Measurements from ENCODE around the gene SIRPB2. TPM values are rescaled to one million over a fixed set of nuclear protein-coding genes. Genes with fewer than 3 reads are reported as not detected.

Gene SIRPB2
- total RNA-seq, 1 donor from 2014 or later, result 25.5 TPM

- no peak for DNase-seq (ENCODE audit: low spot score)
Observed at GRCh38 chr20:1443085-1443484, 48.1 kb downstream of the SIRPB2 start.

GRCh38 chr20:1442304-1442703 lies 48.9 kb downstream of the SIRPB2 start:
- no peak for DNase-seq (ENCODE audit: low spot score)

GRCh38 chr20:1441133-1441532 lies 50.1 kb downstream of the SIRPB2 start:
- DNase-seq (ENCODE audit: low spot score), result no peak

- no peak for DNase-seq (ENCODE audit: low spot score)
Observed at GRCh38 chr20:1440024-1440423, 51.2 kb downstream of the SIRPB2 start.

GRCh38 chr20:1438361-1438760 lies 52.9 kb downstream of the SIRPB2 start:
- DNase-seq (ENCODE audit: low spot score), result no peak

- DNase-seq (ENCODE audit: low spot score), result no peak
Observed at GRCh38 chr20:1437235-1437904, 53.9 kb downstream of the SIRPB2 start.

- no peak for DNase-seq (ENCODE audit: low spot score)
Observed at GRCh38 chr20:1436263-1436662, 55.0 kb downstream of the SIRPB2 start.

GRCh38 chr20:1435337-1435699 lies 55.9 kb downstream of the SIRPB2 start:
- no peak for DNase-seq (ENCODE audit: low spot score)

- DNase-seq (ENCODE audit: low spot score), result no peak
Observed at GRCh38 chr20:1434571-1435336, 56.5 kb downstream of the SIRPB2 start.

GRCh38 chr20:1431158-1431557 lies 60.1 kb downstream of the SIRPB2 start:
- no peak for DNase-seq (ENCODE audit: low spot score)

GRCh38 chr20:1430004-1430451 lies 61.2 kb downstream of the SIRPB2 start:
- DNase-seq (ENCODE audit: low spot score), result no peak

- DNase-seq (ENCODE audit: low spot score), result no peak
Observed at GRCh38 chr20:1429143-1429728, 62.0 kb downstream of the SIRPB2 start.

GRCh38 chr20:1427457-1428054 lies 63.7 kb downstream of the SIRPB2 start:
- DNase-seq (ENCODE audit: low spot score), result no peak

- no peak for DNase-seq (ENCODE audit: low spot score)
Observed at GRCh38 chr20:1426231-1426849, 64.9 kb downstream of the SIRPB2 start.

Other genes with a start within 250 kb of the SIRPB2 start
- 4.9 TPM for gene SNPH, start 225.1 kb downstream of the SIRPB2 start, total RNA-seq
- gene SDCBP2, start 162.3 kb downstream of the SIRPB2 start, total RNA-seq, result 7.2 TPM
- 384 TPM for gene FKBP1A, start 98.4 kb downstream of the SIRPB2 start, total RNA-seq
- 78.6 TPM for gene NSFL1C, start 24.6 kb downstream of the SIRPB2 start, total RNA-seq
- 0.42 TPM for gene SIRPD, start 66.3 kb upstream of the SIRPB2 start, total RNA-seq
- 7.6 TPM for gene SIRPB1, start 128.6 kb upstream of the SIRPB2 start, total RNA-seq
- not detected for gene SIRPG, start 166.4 kb upstream of the SIRPB2 start, total RNA-seq

Measured in mesenteric fat pad (tissue), 1 donor.